Astrocyte (in vitro differentiated cells and primary cell): ENCODE results near the gene DOCK10. TPM values are rescaled to one million over a fixed set of nuclear protein-coding genes. Genes with fewer than 3 reads are reported as not detected.

ENCODE experiments used
- DNase-seq: peaks from one replicate; pipeline ENCODE4 v3.0.0-alpha.2; 2010; ENCODE audit warnings: low read depth
- FAIRE-seq: peaks from 2 replicates; lab custom pipeline; 2011; peaks lifted over from hg19 to GRCh38; lab: Jason Lieb, UNC
- H2AFZ ChIP-seq: 2 replicates; pipeline ENCODE4 v1.6.0; 2012; ENCODE audit warnings: low read depth, low read length, inconsistent platforms
- H3K27ac ChIP-seq: 2 replicates; pipeline ENCODE4 v1.5.1; 2011; ENCODE audit warnings: low read depth, low read length, inconsistent platforms
- H3K27me3 ChIP-seq: 2 replicates; pipeline ENCODE4 v1.6.0; 2011; ENCODE audit warnings: low read length, inconsistent platforms; ENCODE audit not compliant: insufficient read depth
- H3K36me3 ChIP-seq: 2 replicates; pipeline ENCODE4 v1.5.1; 2011; ENCODE audit warnings: low read length, inconsistent platforms; ENCODE audit not compliant: insufficient read depth
- H3K4me1 ChIP-seq: 2 replicates; pipeline ENCODE4 v1.5.1; 2011; ENCODE audit warnings: low read length, inconsistent platforms; ENCODE audit not compliant: insufficient read depth
- H3K4me2 ChIP-seq: 2 replicates; pipeline ENCODE4 v1.6.0; 2012; ENCODE audit warnings: low read length, inconsistent platforms
- H3K4me3 ChIP-seq: 2 replicates; pipeline ENCODE4 v1.5.1; 2011; ENCODE audit warnings: low read depth, mild to moderate bottlenecking, low read length, inconsistent platforms; ENCODE audit not compliant: insufficient read depth
- H3K79me2 ChIP-seq: 2 replicates; pipeline ENCODE4 v1.6.0; 2012; ENCODE audit warnings: mild to moderate bottlenecking, low read length, inconsistent platforms; ENCODE audit not compliant: insufficient read depth
- H3K9ac ChIP-seq: 2 replicates; pipeline ENCODE4 v1.6.0; 2012; ENCODE audit warnings: mild to moderate bottlenecking, low read length, inconsistent platforms
- H3K9me3 ChIP-seq: 2 replicates; pipeline ENCODE4 v1.5.1; 2012; ENCODE audit warnings: low read depth, mild to moderate bottlenecking, low read length, inconsistent platforms; ENCODE audit not compliant: insufficient read depth
- H4K20me1 ChIP-seq: 2 replicates; pipeline ENCODE4 v1.6.0; 2012; ENCODE audit warnings: low read length, inconsistent platforms; ENCODE audit not compliant: insufficient read depth
- H3K27ac Mint-ChIP-seq: one replicate; pipeline ENCODE4 v1.8.0; 2021; ENCODE audit warnings: mild to moderate bottlenecking, mixed read lengths; ENCODE audit not compliant: unreplicated experiment
- H3K27me3 Mint-ChIP-seq: one replicate; pipeline ENCODE4 v1.8.0; 2021; ENCODE audit warnings: low read depth, mixed read lengths; ENCODE audit not compliant: unreplicated experiment
- H3K36me3 Mint-ChIP-seq: one replicate; pipeline ENCODE4 v1.8.0; 2021; ENCODE audit warnings: low read depth, mixed read lengths; ENCODE audit not compliant: unreplicated experiment
- H3K4me1 Mint-ChIP-seq: one replicate; pipeline ENCODE4 v1.8.0; 2021; ENCODE audit warnings: low read depth, mixed read lengths; ENCODE audit not compliant: unreplicated experiment
- H3K4me3 Mint-ChIP-seq: one replicate; pipeline ENCODE4 v1.8.0; 2021; ENCODE audit warnings: mild to moderate bottlenecking, moderate library complexity, mixed read lengths; ENCODE audit not compliant: unreplicated experiment
- H3K9me3 Mint-ChIP-seq: one replicate; pipeline ENCODE4 v1.8.0; 2021; ENCODE audit warnings: mild to moderate bottlenecking, mixed read lengths; ENCODE audit not compliant: unreplicated experiment
- CTCF ChIP-seq: IDR thresholded peaks from 2 replicates; pipeline ENCODE4 v1.5.1; 2011; ENCODE audit warnings: low read depth, mild to moderate bottlenecking, inconsistent platforms, low read length, moderate library complexity; ENCODE audit not compliant: insufficient read depth
- EZH2 ChIP-seq: IDR thresholded peaks from 2 replicates; pipeline ENCODE4 v1.6.1; 2012; ENCODE audit warnings: mild to moderate bottlenecking, low read length, inconsistent platforms; ENCODE audit not compliant: insufficient read depth
- total RNA-seq: library from RNA; stranded (reverse); gene quantifications from 2 replicates; pipeline ENCODE4 v1.2.1, GENCODE V29; 2021

Gene DOCK10
- total RNA-seq, 1 donor from 2014 or later: 7.7 TPM

- no peaks in the 10 kb centered on the region for H3K27me3 ChIP-seq
- H3K27ac Mint-ChIP-seq: no peak overlapping the region
- H3K4me1 ChIP-seq: peaks cover 29% of the 10 kb centered on the region
- H3K9ac ChIP-seq: no peak overlapping the region
- peak; percentile 13 for FAIRE-seq
- no peaks in the 10 kb centered on the region for H3K36me3 Mint-ChIP-seq
- peaks cover 8% of the 10 kb centered on the region for H3K36me3 ChIP-seq
- H3K27me3 Mint-ChIP-seq: no peaks in the 10 kb centered on the region
- no peaks in the 10 kb centered on the region for H3K79me2 ChIP-seq
- peak; percentile 31 for DNase-seq
- no peak overlapping the region for H3K4me2 ChIP-seq
- H3K4me1 Mint-ChIP-seq: peaks cover 17% of the 10 kb centered on the region
- no peaks in the 10 kb centered on the region for H3K9me3 ChIP-seq
- TF ChIP-seq EZH2 (no peak), CTCF (no peak)
- H4K20me1 ChIP-seq: no peaks in the 10 kb centered on the region
- H3K4me3 ChIP-seq: no peak overlapping the region
- H3K27ac ChIP-seq: no peak overlapping the region
- H2AFZ ChIP-seq: no peak overlapping the region
- H3K4me3 Mint-ChIP-seq: no peak overlapping the region
- no peaks in the 10 kb centered on the region for H3K9me3 Mint-ChIP-seq
These were observed 158.1 kb downstream of the DOCK10 start for GRCh38 chr2:224884188-224884587.

- H3K27me3 ChIP-seq: no peaks in the 10 kb centered on the region
- no peak for TF ChIP-seq EZH2
- no peak for TF ChIP-seq CTCF
- no peaks in the 10 kb centered on the region for H3K9me3 ChIP-seq
- no peak overlapping the region for H3K9ac ChIP-seq
- no peak overlapping the region for H3K27ac Mint-ChIP-seq
- H3K4me1 ChIP-seq: peaks cover 29% of the 10 kb centered on the region
- no peak overlapping the region for H2AFZ ChIP-seq
- H3K36me3 ChIP-seq: peaks cover 8% of the 10 kb centered on the region
- peaks cover 17% of the 10 kb centered on the region for H3K4me1 Mint-ChIP-seq
- H3K79me2 ChIP-seq: no peaks in the 10 kb centered on the region
- H3K27ac ChIP-seq: no peak overlapping the region
- no peak overlapping the region for H3K4me3 Mint-ChIP-seq
- no peak overlapping the region for H3K4me2 ChIP-seq
- DNase-seq (no peak), FAIRE-seq (no peak)
- no peaks in the 10 kb centered on the region for H3K27me3 Mint-ChIP-seq
- H4K20me1 ChIP-seq: no peaks in the 10 kb centered on the region
- H3K4me3 ChIP-seq: no peak overlapping the region
- no peaks in the 10 kb centered on the region for H3K9me3 Mint-ChIP-seq
- no peaks in the 10 kb centered on the region for H3K36me3 Mint-ChIP-seq
These were observed 158.6 kb downstream of the DOCK10 start for GRCh38 chr2:224883700-224884099.

- Histone ChIP-seq H2AFZ (no peak overlapping the region), H3K4me1 (peaks cover 29% of the 10 kb centered on the region), H3K9ac (peak overlapping the region; percentile 20), H3K79me2 (no peaks in the 10 kb centered on the region), H3K4me2 (peak overlapping the region; percentile 44), H3K4me3 (no peak overlapping the region), H3K36me3 (peaks cover 8% of the 10 kb centered on the region), H3K27ac (peak overlapping the region; percentile 74), H4K20me1 (no peaks in the 10 kb centered on the region), H3K9me3 (no peaks in the 10 kb centered on the region), H3K27me3 (no peaks in the 10 kb centered on the region)
- Mint-ChIP-seq H3K4me3 (no peak overlapping the region), H3K27ac (peak overlapping the region; percentile 4), H3K9me3 (no peaks in the 10 kb centered on the region), H3K27me3 (no peaks in the 10 kb centered on the region), H3K36me3 (no peaks in the 10 kb centered on the region), H3K4me1 (peaks cover 17% of the 10 kb centered on the region)
- FAIRE-seq (no peak), DNase-seq (no peak)
- TF ChIP-seq EZH2: no peak
- TF ChIP-seq CTCF: no peak
These were observed 159.1 kb downstream of the DOCK10 start for GRCh38 chr2:224883172-224883516.
